SK-N-MC (cell line): ENCODE data around the gene POGZ.
A peak's percentile ranks its signal among the peaks of the same experiment; 100 is the strongest.

Source experiments
- DNase-seq: peaks from one replicate; pipeline ENCODE4 v3.0.0-alpha.2; 2011; ENCODE audit warnings: low read depth, low spot score
- H3K27ac ChIP-seq: fragments of 200-600 bp; sonication (generic); 2 replicates; pipeline ENCODE4 v1.5.1; 2016; ENCODE audit warnings: mixed run types
- H3K36me3 ChIP-seq: fragments of 200-600 bp; sonication (generic); 2 replicates; pipeline ENCODE4 v1.6.1; 2017; ENCODE audit warnings: antibody characterized with exemption, low read length, mixed read lengths; ENCODE audit not compliant: insufficient read depth
- H3K4me3 ChIP-seq: fragments of 200-600 bp; sonication (generic); 2 replicates; pipeline ENCODE4 v1.5.1; 2016
- H3K9ac ChIP-seq: fragments of 200-600 bp; sonication (generic); 2 replicates; pipeline ENCODE4 v1.8.0; 2017; ENCODE audit warnings: mixed run types, mixed read lengths; ENCODE audit not compliant: insufficient read length
- H3K9me3 ChIP-seq: fragments of 200-600 bp; sonication (generic); 2 replicates; pipeline ENCODE4 v1.6.1; 2017; ENCODE audit warnings: low read depth, mild to moderate bottlenecking, antibody characterized with exemption, low read length, moderate library complexity, mixed read lengths
- EZH2 ChIP-seq: fragments of 200-600 bp; sonication (generic); IDR thresholded peaks from one replicate; pipeline ENCODE4 v1.6.1; 2017; ENCODE audit warnings: antibody characterized with exemption
- FOXP2 ChIP-seq: optimal IDR thresholded peaks from 2 replicates; pipeline ENCODE3; 2011; ENCODE audit warnings: mild to moderate bottlenecking, moderate library complexity; ENCODE audit not compliant: insufficient read depth; ENCODE audit errors: extremely low read length, control extremely low read depth
- POLR2AphosphoS5 ChIP-seq: IDR thresholded peaks from 2 replicates; pipeline ENCODE4 v1.6.1; 2012; ENCODE audit warnings: mild to moderate bottlenecking, low read depth, low read length, borderline replicate concordance

The POGZ gene

GRCh38 chr1:151377150-151377884, 82.0 kb downstream of the POGZ start:
- TF ChIP-seq POLR2AphosphoS5 (no peak), EZH2 (no peak), FOXP2 (no peak)
- H3K27ac ChIP-seq = no peak overlapping the region
- DNase-seq = no peak
- H3K36me3 ChIP-seq = no peaks in the 10 kb centered on the region
- H3K4me3 ChIP-seq = no peak overlapping the region
- H3K9ac ChIP-seq = no peak overlapping the region
- H3K9me3 ChIP-seq = no peaks in the 10 kb centered on the region

GRCh38 chr1:151373196-151373595, 86.1 kb downstream of the POGZ start:
- no peak overlapping the region for H3K9ac ChIP-seq
- H3K9me3 ChIP-seq = no peaks in the 10 kb centered on the region
- H3K4me3 ChIP-seq = no peak overlapping the region
- no peaks in the 10 kb centered on the region for H3K36me3 ChIP-seq
- TF ChIP-seq FOXP2 = no peak
- no peak for TF ChIP-seq EZH2
- no peak for TF ChIP-seq POLR2AphosphoS5
- no peak for DNase-seq
- H3K27ac ChIP-seq = no peak overlapping the region

DNA sequence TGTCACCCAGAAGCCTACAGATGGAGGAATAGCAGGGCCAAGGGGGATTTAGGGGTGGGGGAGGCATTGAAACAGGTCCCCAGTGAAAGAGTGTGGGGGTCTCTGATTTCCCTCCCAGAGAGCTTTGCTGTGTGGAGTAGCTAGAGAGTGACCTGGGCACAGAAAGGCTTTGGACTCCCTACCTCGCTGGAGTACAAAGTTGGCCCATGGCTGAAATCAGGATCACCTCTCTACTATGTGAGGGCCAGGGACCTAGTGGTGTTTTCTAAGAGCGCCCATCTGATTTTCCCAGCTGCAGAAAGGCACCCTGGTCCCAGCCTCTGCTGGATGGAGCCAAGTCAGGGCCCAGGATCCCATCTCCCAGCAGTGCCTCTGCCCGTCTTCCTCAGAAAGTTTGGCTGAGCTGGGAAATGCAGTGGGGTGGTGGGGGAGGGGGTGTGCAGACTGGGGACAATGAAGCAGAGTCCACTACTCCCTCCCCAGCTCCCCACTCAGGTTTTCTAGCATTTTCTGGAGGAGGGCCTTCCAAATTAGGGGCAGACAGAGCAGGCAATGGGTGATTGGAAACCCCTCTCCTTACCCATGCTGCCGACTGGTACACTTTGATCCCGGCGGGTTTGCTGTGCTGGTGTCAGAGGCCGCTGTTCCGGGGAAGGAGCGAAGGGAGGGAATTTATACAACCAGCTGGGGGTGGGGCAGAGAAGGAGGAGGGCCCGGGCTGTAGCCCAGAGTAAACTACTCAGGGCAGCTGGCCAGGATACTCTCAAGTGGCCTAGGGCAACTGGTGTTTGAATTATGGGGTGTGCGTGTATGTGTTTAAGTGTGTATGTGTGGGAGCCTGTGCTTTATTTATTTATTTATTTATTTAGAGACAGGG, 87.0 kb downstream of the POGZ start, which contains the start of gene SELENBP1:
TSS of gene SELENBP1 (minus strand) at position 648 of the 877 bp plus-strand sequence. CDS start at position 584, 64 bp downstream.
- TF ChIP-seq POLR2AphosphoS5 (peak; percentile 68), EZH2 (no peak)
- no peak within 1 kb of the TSS for H3K4me3 ChIP-seq
- no peaks in the 10 kb centered on the region for H3K36me3 ChIP-seq
- no peak within 1 kb of the TSS for H3K27ac ChIP-seq
- no peak within 1 kb of the TSS for H3K9ac ChIP-seq
- DNase-seq = no peak
- H3K9me3 ChIP-seq = no peaks in the 10 kb centered on the region

GRCh38 chr1:151371370-151372057, 87.8 kb downstream of the POGZ start:
- no peak overlapping the region for H3K4me3 ChIP-seq
- H3K36me3 ChIP-seq = no peaks in the 10 kb centered on the region
- DNase-seq = no peak
- H3K27ac ChIP-seq = no peak overlapping the region
- no peaks in the 10 kb centered on the region for H3K9me3 ChIP-seq
- TF ChIP-seq FOXP2 (no peak), EZH2 (no peak), POLR2AphosphoS5 (0 out of 2 replicates have a peak, but pooled peaks have one; percentile 24)
- no peak overlapping the region for H3K9ac ChIP-seq

- Histone ChIP-seq H3K36me3 (no peaks in the 10 kb centered on the region), H3K9ac (peak overlapping the region; percentile 9), H3K9me3 (no peaks in the 10 kb centered on the region), H3K4me3 (no peak overlapping the region), H3K27ac (no peak overlapping the region)
- no peak for DNase-seq
- no peak for TF ChIP-seq FOXP2
- no peak for TF ChIP-seq POLR2AphosphoS5
- TF ChIP-seq EZH2 = no peak
Measured at GRCh38 chr1:151370211-151370911, 88.9 kb downstream of the POGZ start.

GRCh38 chr1:151369621-151370048, 89.7 kb downstream of the POGZ start:
- Histone ChIP-seq H3K36me3 (no peaks in the 10 kb centered on the region), H3K4me3 (no peak overlapping the region), H3K9ac (no peak overlapping the region), H3K9me3 (no peaks in the 10 kb centered on the region), H3K27ac (no peak overlapping the region)
- no peak for TF ChIP-seq POLR2AphosphoS5
- no peak for TF ChIP-seq FOXP2
- TF ChIP-seq EZH2 = no peak
- DNase-seq = no peak

DNA sequence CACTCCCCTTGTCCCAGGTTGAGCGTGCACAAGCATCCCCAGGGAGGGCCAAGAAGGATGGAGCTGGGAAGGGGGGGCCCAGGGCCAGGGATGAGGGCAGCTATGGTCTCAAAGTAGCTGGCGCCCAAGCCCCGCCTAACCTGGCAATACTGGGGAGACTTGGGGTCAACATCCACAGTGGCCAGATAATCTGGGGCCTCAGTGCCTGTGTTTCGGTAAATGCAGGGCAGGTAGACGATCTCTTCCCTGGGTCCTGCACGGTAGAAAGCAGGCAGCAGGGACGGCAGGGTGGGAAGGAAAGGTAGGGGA, 90.0 kb downstream of the POGZ start:
- H3K27ac ChIP-seq = no peak overlapping the region
- TF ChIP-seq FOXP2 (no peak), POLR2AphosphoS5 (no peak), EZH2 (no peak)
- H3K4me3 ChIP-seq = no peak overlapping the region
- DNase-seq = no peak
- no peaks in the 10 kb centered on the region for H3K36me3 ChIP-seq
- H3K9me3 ChIP-seq = no peaks in the 10 kb centered on the region
- no peak overlapping the region for H3K9ac ChIP-seq
